DND-41 (cell line): ENCODE measurements around the gene CPPED1.

Source experiments
- EZH2 ChIP-seq: IDR thresholded peaks from 3 replicates; pipeline ENCODE4 v1.6.1; 2012; ENCODE audit warnings: borderline replicate concordance, low read depth, mild to moderate bottlenecking, moderate library complexity, low read length, inconsistent platforms; ENCODE audit not compliant: severe bottlenecking
- TF ChIP-seq, protein P1 (sequence below): IDR thresholded peaks from 2 replicates; pipeline ENCODE4 v1.5.1; 2012; ENCODE audit warnings: borderline replicate concordance, low read length, moderate library complexity, mild to moderate bottlenecking; ENCODE audit not compliant: poor library complexity, severe bottlenecking; ENCODE audit errors: extremely low read depth

DNA sequence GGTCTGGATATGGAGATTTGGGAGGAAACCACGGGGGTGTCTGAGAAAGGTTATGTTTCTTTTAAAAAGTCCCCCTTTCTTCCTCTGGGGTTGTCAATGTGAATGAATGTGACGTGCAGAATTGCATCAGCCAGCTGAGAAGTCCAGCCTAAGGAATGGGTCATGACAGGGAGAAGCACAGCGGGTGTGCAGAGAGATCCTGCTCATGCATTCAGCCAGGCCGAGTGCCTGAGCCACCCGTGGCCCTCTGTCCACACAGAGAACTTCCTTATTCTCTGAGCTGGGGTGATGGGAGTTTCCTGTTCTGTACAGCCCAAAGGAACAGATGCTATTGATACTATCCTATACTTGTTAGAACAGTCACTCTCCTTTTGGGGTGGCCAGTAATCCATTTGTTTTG lies 117.9 kb downstream of the CPPED1 start:
- TF ChIP-seq, protein P1, sequence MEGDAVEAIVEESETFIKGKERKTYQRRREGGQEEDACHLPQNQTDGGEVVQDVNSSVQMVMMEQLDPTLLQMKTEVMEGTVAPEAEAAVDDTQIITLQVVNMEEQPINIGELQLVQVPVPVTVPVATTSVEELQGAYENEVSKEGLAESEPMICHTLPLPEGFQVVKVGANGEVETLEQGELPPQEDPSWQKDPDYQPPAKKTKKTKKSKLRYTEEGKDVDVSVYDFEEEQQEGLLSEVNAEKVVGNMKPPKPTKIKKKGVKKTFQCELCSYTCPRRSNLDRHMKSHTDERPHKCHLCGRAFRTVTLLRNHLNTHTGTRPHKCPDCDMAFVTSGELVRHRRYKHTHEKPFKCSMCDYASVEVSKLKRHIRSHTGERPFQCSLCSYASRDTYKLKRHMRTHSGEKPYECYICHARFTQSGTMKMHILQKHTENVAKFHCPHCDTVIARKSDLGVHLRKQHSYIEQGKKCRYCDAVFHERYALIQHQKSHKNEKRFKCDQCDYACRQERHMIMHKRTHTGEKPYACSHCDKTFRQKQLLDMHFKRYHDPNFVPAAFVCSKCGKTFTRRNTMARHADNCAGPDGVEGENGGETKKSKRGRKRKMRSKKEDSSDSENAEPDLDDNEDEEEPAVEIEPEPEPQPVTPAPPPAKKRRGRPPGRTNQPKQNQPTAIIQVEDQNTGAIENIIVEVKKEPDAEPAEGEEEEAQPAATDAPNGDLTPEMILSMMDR, result no peak
- TF ChIP-seq EZH2, result no peak
